Spinal cord (tissue), 4 donors: ENCODE results near the gene GIMAP1. TPM values are rescaled to one million over a fixed set of nuclear protein-coding genes. Genes with fewer than 3 reads are reported as not detected.

ENCODE experiments used
- polyA plus RNA-seq, 2 donors: library from polyadenylated mRNA; unstranded; fragments of 120-200 nt; gene quantifications; one replicate each; pipeline ENCODE4 v1.2.1, GENCODE V29; 2013; ENCODE audit not compliant: insufficient read length in 2 of 2
- total RNA-seq, 2 donors: library from RNA; depleted of rRNA in 1 of 2; stranded (reverse); fragments of 120-200 nt in 1 of 2; fragments of >200 nt in 1 of 2; gene quantifications; one replicate each; pipeline versions ENCODE4 v1.2.3 to v1.2.4, GENCODE V29; 2013 to 2014

Gene GIMAP1
- total and polyA plus RNA-seq, 4 donors, result 1.2 to 6.0 (median 2.8) TPM

Other genes with a start within 250 kb of the GIMAP1 start
- gene GIMAP7, start 201.7 kb upstream of the GIMAP1 start, total RNA-seq, result 10 to 100 TPM in 1 of 2 donors, 1 to 10 TPM in 1; 3.3 to 13.2 TPM
- 1 to 10 TPM; 8.7 to 9.9 TPM for gene GIMAP7, start 201.7 kb upstream of the GIMAP1 start, polyA plus RNA-seq
- 10 to 100 TPM; 21.5 to 46.2 TPM for gene GIMAP4, start 149.2 kb upstream of the GIMAP1 start, total RNA-seq
- gene GIMAP4, start 149.2 kb upstream of the GIMAP1 start, polyA plus RNA-seq, result 10 to 100 TPM; 14.8 to 21.1 TPM
- gene GIMAP6, start 84.2 kb upstream of the GIMAP1 start, total RNA-seq, result 10 to 100 TPM in 1 of 2 donors, 1 to 10 TPM in 1; 9.1 to 24.8 TPM
- gene GIMAP6, start 84.2 kb upstream of the GIMAP1 start, polyA plus RNA-seq, result 10 to 100 TPM in 1 of 2 donors, 1 to 10 TPM in 1; 9.3 to 12.0 TPM
- gene GIMAP2, start 30.9 kb upstream of the GIMAP1 start, total RNA-seq, result 10 to 100 TPM; 12.7 to 14.3 TPM
- 1 to 10 TPM; 5.9 to 7.3 TPM for gene GIMAP2, start 30.9 kb upstream of the GIMAP1 start, polyA plus RNA-seq
- 10 to 100 TPM in 1 of 2 donors, 1 to 10 TPM in 1; 8.6 to 20.1 TPM for gene GIMAP5, start 20.8 kb downstream of the GIMAP1 start, total RNA-seq
- gene GIMAP5, start 20.8 kb downstream of the GIMAP1 start, polyA plus RNA-seq, result 1 to 10 TPM; 1.5 to 3.0 TPM
- 10 to 100 TPM; 28.4 to 50.6 TPM for gene TMEM176B, start 83.8 kb downstream of the GIMAP1 start, total RNA-seq
- gene TMEM176B, start 83.8 kb downstream of the GIMAP1 start, polyA plus RNA-seq, result 10 to 100 TPM; 21.7 to 24.2 TPM
- 10 to 100 TPM; 14.7 to 24.2 TPM for gene TMEM176A, start 84.2 kb downstream of the GIMAP1 start, total RNA-seq
- gene TMEM176A, start 84.2 kb downstream of the GIMAP1 start, polyA plus RNA-seq, result 10 to 100 TPM; 13.6 to 17.1 TPM
- under 1 TPM in 1 of 2 donors, not detected in 1; 0.20 TPM for gene AOC1, start 135.9 kb downstream of the GIMAP1 start, total RNA-seq
- gene AOC1, start 135.9 kb downstream of the GIMAP1 start, polyA plus RNA-seq, result under 1 TPM; 0.27 to 0.78 TPM